ENCODE data around the gene CFH.
"Not testable (repeated sequence)": the region's sequence is repeated elsewhere in the genome, so short reads cannot be mapped to it uniquely, and the experiment has no call there.

CFH gene

DNA sequence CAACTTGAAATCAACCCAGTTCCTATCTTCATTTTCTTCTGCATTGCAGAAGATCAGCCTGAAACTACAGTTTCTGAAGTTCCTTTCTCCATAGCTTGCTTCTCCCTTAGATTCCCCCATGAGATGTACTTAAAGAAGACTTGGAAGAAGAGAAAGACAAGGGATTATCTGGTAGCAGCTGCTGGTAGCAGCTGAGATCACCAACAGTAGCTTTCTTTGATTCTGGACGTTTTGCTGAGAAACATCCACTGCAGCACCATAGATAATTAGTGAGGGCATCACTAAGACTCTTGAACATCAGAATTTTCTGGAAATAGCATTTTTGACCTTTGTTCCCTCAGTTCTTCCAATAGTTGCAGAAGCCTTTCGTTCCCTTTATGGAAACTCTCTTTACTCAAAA lies 122.3 kb downstream of the CFH start:
- no peak for DNase-seq

DNA sequence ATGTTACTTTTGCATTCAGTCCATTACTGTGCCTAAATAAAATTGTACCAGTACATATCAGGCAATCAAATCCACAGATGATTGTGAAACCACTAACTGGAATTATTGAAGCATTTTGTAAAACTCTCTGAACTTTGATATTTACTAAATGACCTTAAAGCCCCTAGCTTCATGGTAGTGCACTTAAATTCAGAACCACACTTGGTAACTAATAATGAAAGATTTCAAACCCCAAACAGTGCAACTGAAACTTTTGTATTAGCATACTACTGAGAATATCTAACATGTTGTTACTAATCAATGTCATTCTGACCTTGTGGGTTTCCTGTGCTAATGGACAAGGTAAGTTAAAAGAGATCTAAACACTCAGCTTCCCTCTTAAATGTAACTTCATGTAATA lies 122.8 kb downstream of the CFH start, which contains the start of gene CFHR3:
CFHR3 (plus strand) TSS at position 238 of the 400 bp plus-strand sequence; CDS start at position 285, 47 bp downstream.
- no peak for DNase-seq

DNA sequence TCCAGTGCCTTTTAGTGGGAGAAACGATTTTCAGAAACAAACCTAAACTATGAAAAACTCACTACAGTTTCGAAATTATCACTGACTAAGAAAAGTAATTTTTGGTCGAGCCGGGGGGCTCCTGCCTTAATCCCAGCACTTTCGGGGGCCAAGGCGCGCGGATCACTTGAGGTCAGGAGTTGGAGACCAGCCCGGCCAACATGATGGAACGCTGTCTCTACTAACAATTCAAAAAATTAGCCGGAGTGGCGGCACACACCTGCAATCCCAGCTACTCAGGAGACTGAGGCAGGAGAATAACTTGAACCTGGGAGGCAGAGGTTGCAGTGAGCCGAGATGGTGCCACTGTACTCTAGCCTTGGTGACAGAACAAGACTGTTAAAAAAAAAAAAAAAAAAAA lies 125.8 kb downstream of the CFH start:
- no peak for DNase-seq

DNA sequence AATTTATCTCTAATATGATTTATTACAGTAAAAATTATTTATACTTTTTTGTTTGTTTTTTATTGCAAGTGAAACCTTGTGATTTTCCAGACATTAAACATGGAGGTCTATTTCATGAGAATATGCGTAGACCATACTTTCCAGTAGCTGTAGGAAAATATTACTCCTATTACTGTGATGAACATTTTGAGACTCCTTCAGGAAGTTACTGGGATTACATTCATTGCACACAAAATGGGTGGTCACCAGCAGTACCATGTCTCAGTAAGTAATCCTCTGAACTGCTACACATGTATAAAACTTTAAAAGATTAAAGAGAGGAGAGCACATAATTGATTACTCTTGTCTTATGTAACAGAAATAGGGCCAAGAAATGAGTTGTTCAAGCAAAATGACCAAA lies 127.2 kb downstream of the CFH start:
- DNase-seq, result no peak

DNA sequence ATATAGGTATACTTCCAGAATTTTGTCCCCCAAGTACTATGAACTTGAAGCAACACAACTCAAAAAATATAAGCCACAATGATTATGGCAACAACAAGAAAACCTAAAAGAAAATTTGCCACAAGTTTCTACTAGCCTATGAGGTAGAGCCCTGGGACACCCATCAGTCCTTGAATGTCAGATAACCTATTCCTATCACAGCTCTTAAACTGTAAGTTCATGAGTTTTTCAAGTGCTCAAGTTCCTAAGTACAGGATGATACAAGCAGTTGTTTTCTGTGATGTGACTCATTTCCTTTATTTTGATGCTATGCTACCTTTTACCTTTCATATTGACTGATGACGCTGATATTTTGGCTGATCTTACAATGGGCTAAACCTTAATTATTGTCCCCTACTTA lies 139.4 kb downstream of the CFH start:
- not testable (repeated sequence) for DNase-seq

DNA sequence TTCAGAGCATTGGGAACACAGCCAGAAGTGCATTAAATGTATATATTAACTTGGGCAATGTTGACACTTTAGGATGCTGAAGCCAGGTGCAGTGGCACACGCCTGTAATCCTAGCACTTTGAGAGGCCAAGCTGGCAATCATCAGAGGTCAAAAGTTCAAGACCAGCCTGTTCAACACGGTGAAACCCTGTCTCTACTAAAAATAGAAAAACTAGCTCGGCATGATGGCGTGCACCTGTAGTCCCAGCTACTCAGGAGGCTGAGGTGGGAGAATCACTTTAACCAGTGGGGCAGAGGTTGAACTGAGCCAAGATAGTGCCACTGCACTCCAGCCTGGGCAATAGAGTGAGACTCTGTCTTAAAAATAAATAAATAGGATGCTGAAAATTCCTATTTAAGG lies 142.3 kb downstream of the CFH start:
- not testable (repeated sequence) for DNase-seq
